GM19452 (cell line): ENCODE results near the gene PCDHGA7.
"Not testable (repeated sequence)": the region's sequence is repeated elsewhere in the genome, so short reads cannot be mapped to it uniquely, and the experiment has no call there.

Source experiments
- ATAC-seq: cut with Tn5 transposase; IDR thresholded peaks from one replicate; pipeline ENCODE4 v1.9.1; 2021; ENCODE audit not compliant: unreplicated experiment

The PCDHGA7 gene

DNA sequence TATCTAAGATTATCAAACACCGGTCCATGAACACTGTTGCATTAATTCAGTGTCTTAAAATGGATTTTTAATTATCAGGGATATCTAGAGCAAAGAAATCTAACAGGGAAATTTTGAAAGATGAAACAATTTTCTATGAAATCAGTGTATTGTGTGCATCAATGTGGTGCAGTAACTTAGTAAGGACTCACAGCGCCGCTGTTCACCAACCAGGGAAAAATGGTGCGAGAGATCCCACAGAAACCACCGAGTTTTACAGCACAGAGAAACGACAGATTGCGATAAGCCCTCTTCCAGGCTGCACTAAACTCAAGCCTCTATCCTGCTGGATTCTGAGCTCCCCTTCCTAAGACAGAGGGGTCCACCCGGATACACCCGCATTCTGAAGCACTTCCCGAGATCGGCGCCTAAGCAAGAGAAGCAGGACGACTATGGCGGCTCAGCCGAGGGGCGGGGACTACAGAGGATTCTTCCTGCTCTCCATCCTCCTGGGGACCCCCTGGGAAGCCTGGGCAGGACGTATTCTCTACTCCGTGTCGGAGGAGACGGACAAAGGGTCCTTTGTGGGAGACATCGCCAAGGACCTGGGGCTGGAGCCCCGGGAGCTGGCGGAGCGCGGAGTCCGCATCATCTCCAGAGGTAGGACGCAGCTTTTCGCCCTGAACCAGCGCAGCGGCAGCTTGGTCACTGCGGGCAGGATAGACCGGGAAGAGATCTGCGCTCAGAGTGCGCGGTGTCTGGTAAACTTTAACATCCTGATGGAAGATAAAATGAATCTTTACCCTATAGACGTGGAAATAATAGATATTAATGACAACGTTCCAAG is at the start of gene PCDHGA7:
TSS of gene PCDHGA7 (plus strand) at position 274 of the 826 bp plus-strand sequence. CDS start at position 432, 158 bp downstream.
- no peak for ATAC-seq

DNA sequence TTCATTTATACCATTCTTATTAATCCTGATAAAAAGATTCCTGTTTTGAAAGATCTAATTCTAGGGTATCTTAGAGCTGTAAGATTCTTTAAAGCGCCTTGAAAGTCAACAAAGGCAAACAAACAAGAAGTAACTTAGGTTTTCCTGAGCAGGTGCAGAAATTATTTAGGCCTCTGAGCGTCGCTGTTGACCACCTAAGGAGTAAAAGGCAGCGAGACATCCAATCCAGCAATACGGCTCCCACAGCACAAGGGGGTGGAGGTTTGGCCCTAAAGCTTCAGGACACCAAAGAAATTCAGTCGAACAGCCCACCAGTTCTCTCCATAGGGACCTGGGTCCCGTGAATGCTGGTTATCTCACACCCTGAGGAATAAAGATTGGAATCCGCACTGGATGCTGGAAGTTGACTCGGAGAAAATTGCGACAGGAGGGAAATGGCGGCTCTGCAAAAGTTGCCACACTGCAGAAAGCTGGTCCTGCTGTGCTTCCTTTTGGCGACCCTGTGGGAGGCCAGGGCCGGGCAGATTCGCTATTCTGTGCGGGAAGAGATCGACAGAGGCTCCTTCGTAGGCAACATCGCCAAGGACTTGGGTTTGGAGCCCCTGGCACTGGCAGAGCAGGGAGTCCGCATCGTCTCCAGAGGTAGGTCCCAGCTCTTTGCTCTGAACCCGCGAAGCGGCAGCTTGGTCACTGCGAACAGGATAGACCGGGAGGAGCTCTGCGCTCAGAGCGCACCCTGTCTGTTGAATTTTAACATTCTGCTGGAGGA is 43.8 kb upstream of the PCDHGA7 start, which contains the start of gene PCDHGA2:
TSS of gene PCDHGA2 (plus strand) at position 223 of the 769 bp plus-strand sequence.
- no peak for ATAC-seq

DNA sequence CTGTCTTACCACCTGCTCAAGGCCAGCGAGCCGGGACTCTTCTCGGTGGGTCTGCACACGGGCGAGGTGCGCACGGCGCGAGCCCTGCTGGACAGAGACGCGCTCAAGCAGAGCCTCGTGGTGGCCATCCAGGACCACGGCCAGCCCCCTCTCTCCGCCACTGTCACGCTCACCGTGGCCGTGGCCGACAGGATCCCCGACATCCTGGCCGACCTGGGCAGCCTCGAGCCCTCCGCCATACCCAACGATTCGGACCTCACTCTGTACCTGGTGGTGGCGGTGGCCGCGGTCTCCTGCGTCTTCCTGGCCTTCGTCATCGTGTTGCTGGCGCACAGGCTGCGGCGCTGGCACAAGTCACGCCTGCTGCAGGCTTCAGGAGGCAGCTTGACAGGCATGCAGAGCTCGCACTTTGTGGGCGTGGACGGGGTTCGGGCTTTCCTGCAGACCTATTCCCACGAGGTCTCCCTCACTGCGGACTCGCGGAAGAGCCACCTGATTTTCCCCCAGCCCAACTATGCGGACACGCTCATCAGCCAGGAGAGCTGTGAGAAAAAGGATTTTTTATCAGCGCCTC is 41.7 kb upstream of the PCDHGA7 start:
- not testable (repeated sequence) for ATAC-seq

DNA sequence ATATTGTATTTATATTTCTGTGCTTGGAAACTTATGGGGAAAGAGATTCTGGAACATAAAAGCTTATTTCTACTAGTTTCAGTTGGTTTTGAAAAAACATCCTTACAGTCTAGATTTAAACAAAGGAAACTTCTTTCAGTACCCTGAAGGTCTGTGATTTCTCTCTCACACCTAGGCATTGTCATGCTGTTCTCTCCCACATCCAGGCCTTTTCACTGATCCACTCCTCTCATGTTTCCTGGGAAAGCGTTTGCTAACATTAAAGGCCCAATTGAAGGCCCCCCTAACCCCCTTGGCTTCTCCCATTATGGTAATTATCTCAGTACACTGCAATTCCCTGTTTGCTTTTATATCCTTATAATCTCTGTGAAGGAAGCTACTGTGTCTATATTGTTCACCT is 39.8 kb upstream of the PCDHGA7 start:
- ATAC-seq, result no peak

DNA sequence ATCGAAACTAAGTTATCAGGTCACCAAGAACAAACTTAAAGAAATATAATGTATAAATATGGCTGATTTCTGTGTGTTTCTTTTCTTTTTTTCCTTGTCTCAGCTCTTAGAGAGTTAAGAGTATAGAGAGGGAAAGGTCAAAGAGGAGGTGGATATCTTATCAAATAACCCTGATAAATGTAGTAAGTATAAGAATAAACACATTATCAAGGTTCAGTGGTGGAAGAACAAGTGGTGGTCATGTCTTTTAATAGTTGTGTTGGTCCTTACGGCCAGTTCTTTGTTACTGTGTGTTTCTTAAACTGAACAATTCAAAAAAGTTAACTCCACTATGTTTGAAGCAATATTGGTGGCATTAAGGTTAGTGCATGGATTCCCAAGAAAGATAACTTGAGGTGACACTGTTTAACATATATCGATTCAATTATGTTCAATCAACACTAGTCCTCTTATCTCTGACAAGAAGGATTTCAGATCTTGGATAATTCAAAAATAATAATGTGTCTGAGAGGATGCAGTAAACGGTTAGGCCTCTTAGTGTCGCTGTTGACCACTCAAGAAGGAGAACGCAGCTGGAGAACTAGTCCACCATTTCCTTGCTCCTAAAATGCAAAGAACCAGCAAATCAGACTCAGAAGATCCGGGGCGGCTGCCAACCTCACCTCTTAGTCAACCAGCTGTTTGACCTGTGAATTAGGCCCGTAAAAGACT is 39.1 kb upstream of the PCDHGA7 start, which contains the start of gene PCDHGA3:
TSS of gene PCDHGA3 (plus strand) at position 588 of the 711 bp plus-strand sequence. CDS start 205 bp downstream, outside the sequence.
- no peak for ATAC-seq

DNA sequence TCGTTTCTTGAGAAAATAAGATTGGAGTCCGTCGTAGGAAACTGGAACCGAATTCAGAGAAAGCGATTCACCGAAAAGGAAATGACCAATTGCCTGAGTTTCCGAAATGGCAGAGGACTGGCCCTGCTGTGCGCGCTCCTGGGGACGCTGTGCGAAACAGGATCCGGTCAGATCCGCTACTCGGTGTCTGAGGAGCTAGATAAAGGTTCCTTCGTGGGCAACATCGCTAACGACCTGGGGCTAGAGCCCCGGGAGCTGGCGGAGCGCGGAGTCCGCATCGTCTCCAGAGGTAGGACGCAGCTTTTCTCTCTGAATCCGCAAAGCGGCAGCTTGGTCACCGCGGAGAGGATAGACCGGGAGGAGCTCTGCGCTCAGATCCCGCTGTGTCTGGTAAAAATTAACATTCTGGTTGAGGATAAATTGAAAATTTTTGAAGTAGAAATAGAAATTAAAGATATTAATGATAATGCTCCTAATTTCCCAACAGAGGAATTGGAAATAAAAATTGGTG is 38.5 kb upstream of the PCDHGA7 start:
- ATAC-seq, result no peak

DNA sequence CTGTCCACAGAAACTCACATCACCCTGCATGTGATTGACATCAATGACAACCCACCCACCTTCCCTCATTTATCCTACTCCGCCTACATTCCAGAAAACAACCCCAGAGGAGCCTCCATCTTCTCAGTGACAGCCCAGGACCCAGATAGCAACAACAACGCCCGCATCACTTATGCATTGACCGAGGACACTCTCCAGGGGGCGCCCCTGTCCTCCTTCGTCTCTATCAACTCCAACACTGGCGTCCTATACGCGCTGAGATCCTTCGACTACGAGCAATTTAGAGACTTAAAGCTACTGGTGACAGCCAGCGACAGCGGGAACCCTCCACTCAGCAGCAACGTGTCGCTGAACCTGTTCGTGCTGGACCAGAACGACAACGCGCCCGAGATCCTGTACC is 37.2 kb upstream of the PCDHGA7 start:
- no peak for ATAC-seq

DNA sequence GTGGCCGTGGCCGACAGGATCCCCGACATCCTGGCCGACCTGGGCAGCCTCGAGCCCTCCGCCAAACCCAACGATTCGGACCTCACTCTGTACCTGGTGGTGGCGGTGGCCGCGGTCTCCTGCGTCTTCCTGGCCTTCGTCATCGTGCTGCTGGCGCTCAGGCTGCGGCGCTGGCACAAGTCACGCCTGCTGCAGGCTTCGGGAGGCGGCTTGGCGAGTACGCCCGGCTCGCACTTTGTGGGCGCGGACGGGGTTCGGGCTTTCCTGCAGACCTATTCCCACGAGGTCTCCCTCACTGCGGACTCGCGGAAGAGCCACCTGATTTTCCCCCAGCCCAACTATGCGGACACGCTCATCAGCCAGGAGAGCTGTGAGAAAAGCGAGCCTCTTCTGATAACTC is 36.5 kb upstream of the PCDHGA7 start:
- not testable (repeated sequence) for ATAC-seq

DNA sequence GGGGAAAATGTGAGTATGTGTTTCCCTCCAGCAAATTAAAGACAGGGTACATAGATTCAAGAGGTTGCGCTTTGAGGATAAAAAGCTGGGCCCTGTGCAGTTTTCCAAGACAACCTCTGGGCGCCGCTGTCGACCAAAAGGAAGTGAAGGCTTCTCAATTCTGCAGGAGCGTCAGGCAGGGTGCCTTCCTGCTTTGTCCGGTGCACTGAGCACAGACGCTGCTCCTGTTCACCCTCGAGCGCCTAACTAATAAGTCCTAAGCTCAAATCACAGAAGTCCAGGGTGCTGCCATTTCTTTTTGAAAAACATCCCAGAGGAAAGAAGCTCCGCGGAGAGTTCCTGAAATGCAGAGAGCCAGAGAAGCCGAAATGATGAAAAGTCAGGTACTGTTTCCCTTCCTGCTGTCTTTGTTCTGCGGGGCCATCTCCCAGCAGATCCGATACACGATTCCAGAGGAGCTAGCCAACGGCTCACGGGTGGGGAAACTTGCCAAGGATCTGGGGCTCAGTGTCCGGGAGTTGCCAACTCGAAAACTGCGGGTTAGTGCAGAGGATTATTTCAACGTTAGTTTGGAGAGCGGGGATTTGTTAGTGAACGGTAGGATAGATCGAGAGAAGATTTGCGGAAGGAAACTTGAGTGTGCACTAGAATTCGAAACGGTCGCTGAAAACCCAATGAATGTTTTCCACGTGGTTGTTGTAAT is 32.5 kb upstream of the PCDHGA7 start, which contains the start of gene PCDHGB1:
TSS of gene PCDHGB1 (plus strand) at position 183 of the 703 bp plus-strand sequence. CDS start at position 345, 162 bp downstream.
- no peak for ATAC-seq

DNA sequence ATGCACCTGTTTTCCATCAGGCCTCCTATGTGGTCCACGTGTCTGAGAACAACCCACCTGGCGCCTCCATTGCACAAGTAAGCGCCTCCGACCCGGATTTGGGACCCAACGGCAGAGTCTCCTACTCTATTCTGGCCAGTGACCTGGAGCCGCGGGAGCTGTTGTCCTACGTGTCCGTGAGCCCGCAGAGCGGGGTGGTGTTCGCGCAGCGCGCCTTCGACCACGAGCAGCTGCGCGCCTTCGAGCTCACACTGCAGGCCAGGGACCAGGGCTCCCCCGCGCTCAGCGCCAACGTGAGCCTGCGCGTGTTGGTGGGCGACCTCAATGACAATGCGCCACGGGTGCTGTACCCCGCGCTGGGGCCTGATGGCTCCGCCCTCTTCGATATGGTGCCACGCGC is 31.0 kb upstream of the PCDHGA7 start:
- ATAC-seq, result no peak

DNA sequence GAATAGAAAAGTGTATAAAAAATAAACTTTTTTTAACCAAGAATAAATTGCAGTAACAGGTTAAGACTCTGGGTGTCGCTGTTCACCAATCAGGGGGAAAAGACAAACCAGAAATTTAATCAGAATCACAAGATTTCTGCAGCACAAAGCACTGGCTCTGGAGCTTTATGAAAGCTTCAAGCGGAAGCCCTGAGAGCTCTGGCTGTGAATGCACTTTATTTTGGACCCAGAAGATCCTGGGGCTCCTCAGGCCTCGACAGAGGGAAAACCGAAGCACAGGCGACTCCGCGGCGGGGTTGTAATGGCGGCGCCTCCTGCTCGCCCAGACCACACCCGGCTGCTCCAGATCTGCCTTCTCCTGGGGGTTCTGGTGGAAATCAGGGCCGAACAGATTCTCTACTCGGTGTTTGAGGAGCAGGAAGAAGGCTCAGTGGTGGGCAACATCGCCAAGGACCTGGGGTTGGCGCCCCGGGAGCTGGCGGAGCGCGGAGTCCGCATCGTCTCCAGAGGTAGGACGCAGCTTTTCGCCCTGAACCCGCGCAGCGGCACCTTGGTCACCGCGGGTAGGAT is 27.6 kb upstream of the PCDHGA7 start, which contains the start of gene PCDHGA4:
TSS of gene PCDHGA4 (plus strand) at position 122 of the 570 bp plus-strand sequence. CDS start at position 209, 87 bp downstream.
- ATAC-seq, result no peak

DNA sequence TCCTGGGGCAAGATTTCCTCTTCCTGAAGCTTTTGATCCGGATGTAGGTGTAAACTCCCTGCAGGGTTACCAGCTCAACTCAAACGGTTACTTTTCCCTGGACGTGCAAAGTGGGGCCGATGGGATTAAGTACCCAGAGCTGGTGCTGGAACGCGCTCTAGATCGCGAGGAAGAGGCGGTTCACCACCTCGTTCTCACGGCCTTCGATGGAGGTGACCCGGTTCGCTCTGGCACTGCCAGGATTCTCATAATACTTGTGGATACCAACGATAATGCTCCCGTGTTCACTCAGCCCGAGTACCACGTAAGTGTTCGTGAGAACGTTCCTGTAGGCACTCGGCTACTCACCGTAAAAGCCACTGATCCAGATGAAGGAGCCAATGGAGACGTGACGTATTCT is 26.9 kb upstream of the PCDHGA7 start:
- no peak for ATAC-seq

DNA sequence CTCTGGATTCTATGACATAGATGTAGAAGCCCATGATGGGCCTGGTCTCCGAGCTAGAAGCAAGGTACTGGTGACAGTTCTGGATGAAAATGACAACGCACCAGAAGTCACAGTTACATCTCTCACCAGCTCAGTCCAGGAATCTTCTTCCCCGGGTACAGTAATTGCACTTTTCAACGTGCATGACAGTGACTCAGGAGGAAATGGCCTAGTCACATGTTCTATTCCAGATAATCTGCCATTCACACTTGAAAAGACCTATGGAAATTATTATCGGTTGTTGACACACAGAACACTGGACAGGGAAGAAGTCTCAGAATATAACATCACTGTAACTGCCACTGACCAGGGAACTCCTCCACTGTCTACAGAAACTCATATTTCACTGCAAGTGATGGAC is 26.4 kb upstream of the PCDHGA7 start:
- no peak for ATAC-seq

DNA sequence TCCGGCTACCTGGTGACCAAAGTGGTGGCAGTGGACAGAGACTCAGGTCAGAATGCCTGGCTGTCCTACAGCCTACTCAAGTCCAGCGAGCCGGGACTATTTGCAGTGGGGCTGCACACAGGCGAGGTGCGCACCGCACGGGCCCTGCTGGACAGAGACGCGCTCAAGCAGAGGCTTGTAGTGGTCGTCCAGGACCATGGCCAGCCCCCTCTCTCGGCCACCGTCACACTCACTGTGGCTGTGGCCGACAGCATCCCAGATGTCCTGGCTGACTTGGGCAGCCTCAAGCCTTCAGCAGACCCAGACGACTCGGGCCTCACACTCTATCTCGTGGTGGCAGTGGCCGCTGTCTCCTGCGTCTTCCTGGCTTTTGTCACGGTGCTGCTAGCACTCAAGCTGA is 25.6 kb upstream of the PCDHGA7 start:
- ATAC-seq, result no peak

DNA sequence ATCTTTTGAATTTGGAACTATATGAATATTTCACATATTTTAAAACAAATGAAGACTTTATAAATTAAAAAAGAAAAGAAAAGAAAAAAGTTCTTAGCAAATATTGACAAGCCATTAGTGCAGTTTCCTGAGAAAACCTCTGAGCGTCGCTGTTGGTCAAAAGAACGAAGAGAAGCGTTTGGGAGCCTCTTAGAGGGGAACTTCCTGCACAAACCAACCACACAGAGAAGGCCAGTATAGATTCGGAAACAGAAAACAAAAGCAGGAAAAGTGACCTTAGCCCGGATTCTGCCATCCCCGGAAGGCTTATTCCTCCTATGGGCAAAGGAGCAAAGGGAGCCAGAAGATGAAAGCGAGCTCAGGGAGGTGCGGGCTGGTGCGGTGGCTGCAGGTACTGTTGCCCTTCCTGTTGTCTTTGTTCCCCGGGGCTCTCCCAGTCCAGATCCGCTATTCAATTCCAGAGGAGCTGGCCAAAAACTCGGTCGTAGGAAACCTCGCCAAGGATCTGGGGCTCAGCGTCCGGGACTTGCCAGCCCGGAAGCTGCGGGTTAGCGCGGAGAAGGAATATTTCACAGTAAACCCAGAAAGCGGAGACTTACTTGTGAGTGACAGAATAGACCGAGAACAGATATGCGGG is 22.6 kb upstream of the PCDHGA7 start, which contains the start of gene PCDHGB2:
TSS of gene PCDHGB2 (plus strand) at position 205 of the 637 bp plus-strand sequence. CDS start at position 347, 142 bp downstream.
- ATAC-seq, result peak; percentile 70

DNA sequence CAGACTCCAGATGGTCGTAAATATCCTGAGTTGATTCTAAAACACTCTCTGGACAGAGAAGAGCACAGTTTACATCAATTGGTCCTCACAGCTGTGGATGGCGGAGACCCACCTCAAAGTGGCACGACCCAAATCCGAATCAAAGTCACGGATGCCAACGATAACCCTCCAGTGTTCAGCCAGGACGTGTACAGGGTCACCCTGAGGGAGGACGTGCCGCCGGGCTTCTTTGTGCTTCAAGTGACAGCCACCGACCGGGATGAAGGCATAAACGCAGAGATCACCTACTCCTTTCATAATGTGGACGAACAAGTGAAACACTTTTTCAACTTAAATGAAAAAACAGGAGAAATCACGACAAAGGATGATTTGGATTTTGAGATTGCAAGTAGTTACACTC is 21.9 kb upstream of the PCDHGA7 start:
- no peak for ATAC-seq

DNA sequence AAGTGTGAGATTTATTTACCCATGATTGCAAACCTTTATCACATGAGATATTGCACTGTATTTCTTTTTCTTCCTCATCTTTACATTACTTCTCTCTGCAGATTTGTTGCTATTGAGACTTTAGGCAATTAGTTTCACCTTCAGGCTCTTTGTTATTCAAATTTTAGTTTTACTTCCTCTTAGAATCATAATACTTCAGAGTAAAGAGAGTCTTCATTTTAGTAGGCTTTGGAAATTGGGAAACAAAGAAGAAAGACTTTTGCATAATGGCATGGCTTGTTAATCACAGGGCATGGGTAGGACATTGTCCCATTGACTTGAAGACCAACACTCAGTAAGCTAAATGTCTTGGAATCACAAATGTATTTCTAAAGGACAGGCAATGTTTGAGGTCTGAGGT is 19.8 kb upstream of the PCDHGA7 start:
- no peak for ATAC-seq

DNA sequence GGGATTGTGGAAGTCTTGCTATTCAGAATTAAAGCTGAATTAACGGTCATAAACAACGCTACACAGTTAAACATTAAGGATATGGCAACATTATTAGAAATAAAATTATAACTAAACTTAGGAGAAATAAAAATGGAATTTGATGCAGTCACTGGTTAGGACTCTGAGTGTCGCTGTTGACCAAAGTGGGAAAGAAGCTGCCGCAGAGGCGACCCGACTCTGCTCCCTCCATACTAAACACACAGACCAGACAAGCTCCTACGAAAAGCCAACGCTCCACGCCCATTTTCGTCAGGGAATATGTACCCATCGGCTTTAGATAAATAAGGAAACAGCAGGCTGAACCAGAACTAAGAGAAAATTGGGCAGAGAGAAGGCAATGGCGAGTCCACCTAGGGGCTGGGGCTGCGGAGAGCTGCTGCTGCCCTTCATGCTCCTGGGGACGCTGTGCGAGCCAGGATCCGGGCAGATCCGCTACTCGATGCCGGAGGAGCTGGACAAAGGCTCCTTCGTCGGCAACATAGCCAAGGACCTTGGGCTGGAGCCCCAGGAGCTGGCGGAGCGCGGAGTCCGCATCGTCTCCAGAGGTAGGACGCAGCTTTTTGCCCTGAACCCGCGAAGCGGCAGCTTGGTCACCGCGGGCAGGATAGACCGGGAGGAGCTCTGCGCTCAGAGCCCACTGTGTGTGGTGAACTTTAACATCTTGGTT is 18.4 kb upstream of the PCDHGA7 start, which contains the start of gene PCDHGA5:
TSS of gene PCDHGA5 (plus strand) at position 211 of the 709 bp plus-strand sequence. CDS start at position 380, 169 bp downstream.
- ATAC-seq, result no peak
